ENCODE measurements around the gene AQP1. TPM values are rescaled to one million over a fixed set of nuclear protein-coding genes. Genes with fewer than 3 reads are reported as not detected.

AQP1 gene
- polyA plus RNA-seq, 2 of the 4 experiments (the other 2 are of a cell fraction) = 0.49 to 0.58 TPM

DNA sequence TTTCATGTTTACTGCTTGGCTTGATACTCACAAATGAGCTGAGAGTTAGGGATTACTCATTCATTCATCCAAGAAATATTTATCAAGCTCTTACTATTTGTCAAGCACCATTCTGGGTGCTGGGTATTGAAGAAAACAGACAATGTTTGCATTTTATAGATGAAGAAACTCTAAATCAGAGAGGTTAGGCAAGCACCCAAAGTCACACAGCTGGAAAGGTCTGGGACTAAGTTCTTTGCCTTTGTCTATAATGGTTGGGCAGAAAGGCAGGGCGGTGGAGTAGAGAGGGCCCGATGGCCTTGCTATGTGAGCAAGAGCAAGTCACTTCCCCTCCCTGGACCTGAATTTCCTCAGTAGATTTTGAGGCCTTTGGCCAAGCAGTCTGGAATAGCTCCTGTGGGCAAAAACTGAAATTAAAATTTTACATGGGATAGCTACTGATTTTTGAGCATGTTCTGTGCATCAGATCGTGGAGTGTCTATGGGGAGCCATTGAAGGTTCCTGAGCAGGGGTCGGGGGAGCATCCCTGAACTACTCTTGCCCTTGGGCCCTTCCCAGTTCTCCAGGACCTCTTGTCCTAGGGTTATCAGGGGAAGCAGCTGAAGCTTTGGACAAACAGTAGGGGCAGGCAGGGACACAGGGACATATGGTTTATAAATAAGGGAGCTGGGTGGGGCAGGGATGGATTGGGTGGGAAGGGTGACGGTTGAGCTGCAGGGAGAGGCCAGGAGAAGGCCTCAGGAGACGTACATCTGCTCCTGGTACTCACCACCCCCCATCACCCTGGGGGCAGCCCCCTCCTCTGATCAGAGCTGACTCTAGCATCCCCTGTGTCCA is 23.3 kb downstream of the AQP1 start:
- Histone ChIP-seq H3K9me3 (0 out of 3 replicates have a peak, but pooled peaks cover 6% of the 10 kb centered on the region), H3K27ac (no peak overlapping the region), H3K4me2 (no peak overlapping the region), H3K4me3 (no peak overlapping the region), H3K4me1 (0 out of 3 replicates have a peak, but pooled peaks cover 3% of the 10 kb centered on the region)
- WGBS (ENCODE audit: missing lambda C conversion rate) = 65% methylated on average over 6 of the region's 6 CpGs
- ChIA-PET POLR2A (no interaction called here), CTCF (interaction anchor here (0.6 to 2.1 kb wide), 9 partner anchors 11 to 187 kb away, joined by 3 to 6 read pairs (median 4); no protein-coding TSS in a partner anchor)
- FAIRE-seq (no peak), ATAC-seq (no peak), DNase-seq (ENCODE audit: low read depth in 1 of 2, low spot score in 1 of 2) (no peak)
- TF ChIP-seq ZFP36 (IDR thresholded peaks at IDR 0.05; ENCODE audit: borderline replicate concordance, partially characterized antibody) = peak; percentile 28
- no peak for TF ChIP-seq POLR2A (IDR thresholded peaks at IDR 0.05; ENCODE audit: low read length)
- TF ChIP-seq HOXA7 (CRISPR knock-in tag; IDR thresholded peaks at IDR 0.05) = no peak

DNA sequence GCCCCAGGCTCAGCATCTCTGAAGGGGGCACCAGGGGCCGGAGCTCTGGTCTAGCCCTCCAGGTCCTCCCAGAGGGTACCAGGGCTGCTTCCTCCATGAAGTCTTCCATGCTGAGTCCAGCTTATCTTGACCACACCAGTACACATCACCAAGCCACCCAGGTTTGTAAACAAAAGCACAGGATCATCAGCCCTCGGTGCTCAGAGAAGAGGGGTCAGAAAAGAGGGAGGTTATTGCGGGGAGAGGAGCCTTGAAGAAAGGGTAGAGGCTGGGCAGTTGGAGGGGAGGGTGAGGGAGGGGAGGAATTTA is 23.9 kb downstream of the AQP1 start:
- Histone ChIP-seq H3K4me1 (0 out of 3 replicates have a peak, but pooled peaks cover 3% of the 10 kb centered on the region), H3K9me3 (0 out of 3 replicates have a peak, but pooled peaks cover 6% of the 10 kb centered on the region), H3K27ac (no peak overlapping the region), H3K4me2 (no peak overlapping the region), H3K4me3 (no peak overlapping the region)
- no peak for TF ChIP-seq FOSB (CRISPR knock-in tag; IDR thresholded peaks at IDR 0.05)
- no peak for TF ChIP-seq SREBF2 (IDR thresholded peaks at IDR 0.05)
- TF ChIP-seq ZC3H11A (IDR thresholded peaks at IDR 0.05) = no peak
- no peak for TF ChIP-seq TFCP2L1 (CRISPR knock-in tag; IDR thresholded peaks at IDR 0.05)
- no peak for TF ChIP-seq MAFK (IDR thresholded peaks at IDR 0.05; ENCODE audit: partially characterized antibody)
- TF ChIP-seq RARB (CRISPR knock-in tag; IDR thresholded peaks at IDR 0.05) = no peak
- TF ChIP-seq RCOR1 (IDR thresholded peaks at IDR 0.05; ENCODE audit: low read depth, low read length) = no peak
- TF ChIP-seq ZFP36 (IDR thresholded peaks at IDR 0.05; ENCODE audit: borderline replicate concordance, partially characterized antibody) = no peak
- no peak for TF ChIP-seq CHD4 (IDR thresholded peaks at IDR 0.05; ENCODE audit: borderline replicate concordance)
- TF ChIP-seq EHF (CRISPR knock-in tag; IDR thresholded peaks at IDR 0.05) = no peak
- no peak for TF ChIP-seq POLR2A (IDR thresholded peaks at IDR 0.05; ENCODE audit: low read length)
- TF ChIP-seq HOXB5 (CRISPR knock-in tag; IDR thresholded peaks at IDR 0.05) = no peak
- no peak for TF ChIP-seq NPAS2 (CRISPR knock-in tag; IDR thresholded peaks at IDR 0.05; ENCODE audit: borderline replicate concordance)
- TF ChIP-seq CBX2 (IDR thresholded peaks at IDR 0.05; ENCODE audit: borderline replicate concordance, low read depth) = no peak
- TF ChIP-seq POLR2AphosphoS2 (conservative IDR thresholded peaks at IDR 0.05; ENCODE audit: low read length) = no peak
- no peak for TF ChIP-seq ZNF302 (CRISPR knock-in tag; IDR thresholded peaks at IDR 0.05)
- no peak for TF ChIP-seq JUN (IDR thresholded peaks at IDR 0.05)
- POLR2A ChIA-PET = no interaction called here
- DNase-seq (ENCODE audit: low read depth in 1 of 2, low spot score in 1 of 2) (no peak), ATAC-seq (no peak), FAIRE-seq (no peak)
- 59% methylated on average over 3 of the region's 3 CpGs for WGBS (ENCODE audit: missing lambda C conversion rate)
- CTCF ChIA-PET = interaction anchor here (0.6 to 2.1 kb wide), 10 partner anchors 11 to 187 kb away, joined by 3 to 7 read pairs (median 4); no protein-coding TSS in a partner anchor

DNA sequence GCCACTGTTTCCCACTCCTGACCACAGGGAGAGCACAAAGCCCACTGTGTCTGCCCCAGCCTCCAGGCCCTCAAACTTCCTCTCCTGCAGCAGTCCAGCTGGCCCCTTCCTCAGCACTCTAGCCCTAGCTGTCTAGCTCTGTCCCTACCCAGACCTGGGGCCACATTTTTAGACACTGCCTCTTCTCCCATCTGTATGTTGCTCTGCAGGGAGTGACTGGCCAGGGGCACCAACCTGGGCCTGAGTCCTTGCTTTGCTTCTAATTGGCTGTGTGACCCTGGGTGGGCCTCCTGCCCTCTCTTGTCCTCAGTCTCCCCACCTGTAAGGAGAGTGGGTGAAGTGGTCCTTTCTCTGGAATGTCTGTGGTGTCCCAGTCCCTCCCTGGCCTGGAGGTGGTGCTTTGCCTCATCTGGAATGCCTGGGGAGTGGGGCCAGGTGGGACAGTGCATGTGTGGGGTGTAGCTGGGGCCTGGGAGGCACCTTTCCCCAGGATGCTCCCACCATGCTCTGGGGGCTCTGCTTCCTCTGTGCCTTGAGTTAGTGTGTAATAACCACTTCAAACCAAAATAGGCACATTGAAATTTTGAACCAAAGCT is 25.1 kb downstream of the AQP1 start:
- 0 out of 3 replicates have a peak, but pooled peaks cover 3% of the 10 kb centered on the region for H3K4me1 ChIP-seq
- DNase-seq (ENCODE audit: low read depth in 1 of 2, low spot score in 1 of 2) (no peak), FAIRE-seq (no peak), ATAC-seq (no peak)
- ChIA-PET POLR2A (no interaction called here), CTCF (interaction anchor here (1.3 to 2.1 kb wide), 7 partner anchors 13 to 186 kb away, joined by 3 to 7 read pairs (median 5); no protein-coding TSS in a partner anchor)
- 0 out of 3 replicates have a peak, but pooled peaks cover 6% of the 10 kb centered on the region for H3K9me3 ChIP-seq
- H3K27ac ChIP-seq = no peak overlapping the region
- no peak overlapping the region for H3K4me3 ChIP-seq
- no peak overlapping the region for H3K4me2 ChIP-seq
- no peak for TF ChIP-seq GATA3 (IDR thresholded peaks at IDR 0.05; ENCODE audit: borderline replicate concordance)
- TF ChIP-seq TFCP2L1 (CRISPR knock-in tag; IDR thresholded peaks at IDR 0.05) = no peak
- no peak for TF ChIP-seq RNF2 (IDR thresholded peaks at IDR 0.05; ENCODE audit: borderline replicate concordance, low read depth)
- TF ChIP-seq POLR2A (IDR thresholded peaks at IDR 0.05; ENCODE audit: low read length) = no peak
- TF ChIP-seq PHF8 (IDR thresholded peaks at IDR 0.05; ENCODE audit: borderline replicate concordance, low read depth) = no peak
- no peak for TF ChIP-seq HDAC2 (IDR thresholded peaks at IDR 0.05)
- no peak for TF ChIP-seq SMC3 (IDR thresholded peaks at IDR 0.05)
- no peak for TF ChIP-seq MYC (IDR thresholded peaks at IDR 0.05; ENCODE audit: borderline replicate concordance, low read length)
- TF ChIP-seq, protein P1, sequence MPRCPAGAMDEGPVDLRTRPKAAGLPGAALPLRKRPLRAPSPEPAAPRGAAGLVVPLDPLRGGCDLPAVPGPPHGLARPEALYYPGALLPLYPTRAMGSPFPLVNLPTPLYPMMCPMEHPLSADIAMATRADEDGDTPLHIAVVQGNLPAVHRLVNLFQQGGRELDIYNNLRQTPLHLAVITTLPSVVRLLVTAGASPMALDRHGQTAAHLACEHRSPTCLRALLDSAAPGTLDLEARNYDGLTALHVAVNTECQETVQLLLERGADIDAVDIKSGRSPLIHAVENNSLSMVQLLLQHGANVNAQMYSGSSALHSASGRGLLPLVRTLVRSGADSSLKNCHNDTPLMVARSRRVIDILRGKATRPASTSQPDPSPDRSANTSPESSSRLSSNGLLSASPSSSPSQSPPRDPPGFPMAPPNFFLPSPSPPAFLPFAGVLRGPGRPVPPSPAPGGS (IDR thresholded peaks at IDR 0.05) = no peak
- no peak for TF ChIP-seq TP53 (CRISPR knock-in tag; IDR thresholded peaks at IDR 0.05)
- TF ChIP-seq EP300 (IDR thresholded peaks at IDR 0.05) = no peak
- TF ChIP-seq KDM1A (IDR thresholded peaks at IDR 0.05; ENCODE audit: low read depth) = no peak
- no peak for TF ChIP-seq FOSB (CRISPR knock-in tag; IDR thresholded peaks at IDR 0.05)
- no peak for TF ChIP-seq CEBPB (IDR thresholded peaks at IDR 0.05)
- no peak for TF ChIP-seq RAD21 (conservative IDR thresholded peaks at IDR 0.05 in 1 of 2, IDR thresholded peaks at IDR 0.05 in 1 of 2)
- TF ChIP-seq ZNF302 (CRISPR knock-in tag; IDR thresholded peaks at IDR 0.05) = no peak

Measured in A549 (cell line).